Cardiac muscle cell (in vitro differentiated cells and primary cell): ENCODE data around the gene VASH1. TPM values are rescaled to one million over a fixed set of nuclear protein-coding genes. Genes with fewer than 3 reads are reported as not detected.

Source experiments
- DNase-seq, 2 donors: peaks; one replicate each; pipeline versions ENCODE4 v3.0.0 to v3.0.0-alpha.2; 2010 to 2017; ENCODE audit warnings: low read depth in 1 of 2, low spot score in 1 of 2
- H3K27ac ChIP-seq: fragments of 200-600 bp; sonication (generic); 2 replicates; pipeline ENCODE4 v1.5.1; 2016
- H3K27me3 ChIP-seq: fragments of 200-600 bp; sonication (generic); 2 replicates; pipeline ENCODE4 v1.6.0; 2016; ENCODE audit warnings: control low read depth
- H3K36me3 ChIP-seq: fragments of 200-600 bp; sonication (generic); 2 replicates; pipeline ENCODE4 v1.5.1; 2016; ENCODE audit warnings: control low read depth
- H3K4me1 ChIP-seq: fragments of 200-600 bp; sonication (generic); 2 replicates; pipeline ENCODE4 v1.8.1; 2017; ENCODE audit warnings: low read depth, mild to moderate bottlenecking, mixed run types
- H3K4me3 ChIP-seq: fragments of 200-600 bp; sonication (generic); 2 replicates; pipeline ENCODE4 v1.5.1; 2016; ENCODE audit warnings: mild to moderate bottlenecking
- H3K9me3 ChIP-seq: fragments of 200-600 bp; sonication (generic); 2 replicates; pipeline ENCODE4 v1.5.1; 2017; ENCODE audit warnings: low read depth, mild to moderate bottlenecking, control low read depth
- CTCF ChIP-seq: IDR thresholded peaks from 2 replicates; pipeline ENCODE4 v1.5.1; 2012; ENCODE audit warnings: low read depth, mild to moderate bottlenecking, low read length
- polyA plus RNA-seq: library from polyadenylated mRNA; unstranded; fragments of >200 nt; fragmentation: Nextera tagmentation; extraction: Ambion mirVana; gene quantifications from 2 replicates; pipeline ENCODE4 v1.2.1, GENCODE V29; 2016
- total RNA-seq: library from RNA; depleted of rRNA; stranded (reverse); fragments of >200 nt; gene quantifications from 2 replicates; pipeline ENCODE4 v1.2.3, GENCODE V29; 2016

Gene VASH1
- total RNA-seq (27.7 and 41.0 TPM in 2 replicates), polyA plus RNA-seq (22.1 and 31.8 TPM in 2 replicates)

- Histone ChIP-seq H3K27ac (no peak within 1 kb of the TSS), H3K27me3 (peaks cover 16% of the 10 kb centered on the region), H3K36me3 (no peaks in the 10 kb centered on the region), H3K4me1 (peaks cover 7% of the 10 kb centered on the region), H3K4me3 (peak within 1 kb of the TSS; percentile 55), H3K9me3 (no peaks in the 10 kb centered on the region)
- TF ChIP-seq CTCF, result no peak
- DNase-seq, result peak; percentile 69 to 78
Observed at GRCh38 chr14:76761136-76761959, at the start of gene VASH1. Gene VASH1, plus strand, starts transcription at chr14:76761468. Its CDS starts 1,354 bp downstream, at chr14:76762822.

GRCh38 chr14:76713121-76713520 is 48.1 kb upstream of the VASH1 start:
- Histone ChIP-seq H3K27ac (no peak overlapping the region), H3K36me3 (no peaks in the 10 kb centered on the region), H3K27me3 (no peaks in the 10 kb centered on the region), H3K4me3 (no peak overlapping the region), H3K9me3 (no peaks in the 10 kb centered on the region), H3K4me1 (no peaks in the 10 kb centered on the region)
- TF ChIP-seq CTCF, result no peak
- DNase-seq, result no peak

GRCh38 chr14:76714470-76714869 is 46.8 kb upstream of the VASH1 start:
- Histone ChIP-seq H3K27me3 (no peaks in the 10 kb centered on the region), H3K27ac (no peak overlapping the region), H3K4me1 (no peaks in the 10 kb centered on the region), H3K36me3 (no peaks in the 10 kb centered on the region), H3K4me3 (no peak overlapping the region), H3K9me3 (no peaks in the 10 kb centered on the region)
- TF ChIP-seq CTCF, result no peak
- DNase-seq, result no peak

- TF ChIP-seq CTCF, result no peak
- no peaks in the 10 kb centered on the region for H3K9me3 ChIP-seq
- no peaks in the 10 kb centered on the region for H3K27me3 ChIP-seq
- H3K4me3 ChIP-seq, result no peak overlapping the region
- H3K36me3 ChIP-seq, result no peaks in the 10 kb centered on the region
- DNase-seq, result no peak
- H3K4me1 ChIP-seq, result no peaks in the 10 kb centered on the region
- no peak overlapping the region for H3K27ac ChIP-seq
Observed at GRCh38 chr14:76715101-76715500, 46.2 kb upstream of the VASH1 start.

- no peaks in the 10 kb centered on the region for H3K9me3 ChIP-seq
- no peak for TF ChIP-seq CTCF
- no peaks in the 10 kb centered on the region for H3K36me3 ChIP-seq
- H3K4me3 ChIP-seq, result no peak overlapping the region
- H3K27ac ChIP-seq, result no peak overlapping the region
- H3K4me1 ChIP-seq, result no peaks in the 10 kb centered on the region
- no peaks in the 10 kb centered on the region for H3K27me3 ChIP-seq
- DNase-seq, result peak in 1 of 2 donors; percentile 58
Observed at GRCh38 chr14:76715511-76716081, 45.7 kb upstream of the VASH1 start.
